H9 (cell line): Measurements from ENCODE around the gene PRRT2. TPM values are rescaled to one million over a fixed set of nuclear protein-coding genes. Genes with fewer than 3 reads are reported as not detected.

Experiments
- DNase-seq: peaks from one replicate; pipeline ENCODE4 v3.0.0-alpha.2; 2017
- H2AFZ ChIP-seq: one replicate; pipeline ENCODE4 v1.6.1; 2013; ENCODE audit warnings: mild to moderate bottlenecking, low read length, control low read depth, moderate library complexity
- H2AK5ac ChIP-seq: 2 replicates; pipeline ENCODE4 v1.6.1; 2013; ENCODE audit warnings: low read length, control low read depth, mixed read lengths; ENCODE audit not compliant: insufficient read length
- H2BK120ac ChIP-seq: one replicate; pipeline ENCODE4 v1.6.1; 2013; ENCODE audit warnings: low read depth, mild to moderate bottlenecking, low read length, control low read depth, inconsistent platforms; ENCODE audit not compliant: poor library complexity, severe bottlenecking
- H2BK12ac ChIP-seq: 2 replicates; pipeline ENCODE4 v1.6.1; 2013; ENCODE audit warnings: low read length, control low read depth, mixed read lengths, low read depth; ENCODE audit not compliant: insufficient read length
- H2BK15ac ChIP-seq: 2 replicates; pipeline ENCODE4 v1.6.1; 2013; ENCODE audit warnings: low read depth, low read length, control low read depth
- H2BK20ac ChIP-seq: one replicate; pipeline ENCODE4 v1.6.1; 2013; ENCODE audit warnings: low read depth, mild to moderate bottlenecking, low read length, control low read depth, inconsistent platforms; ENCODE audit not compliant: poor library complexity, severe bottlenecking
- H2BK5ac ChIP-seq: 2 replicates; pipeline ENCODE4 v1.6.1; 2013; ENCODE audit warnings: low read length, control low read depth, mixed read lengths; ENCODE audit not compliant: insufficient read length
- H3K14ac ChIP-seq: 2 replicates; pipeline ENCODE4 v1.6.1; 2013; ENCODE audit warnings: low read length, control low read depth; ENCODE audit not compliant: insufficient read depth
- H3K18ac ChIP-seq: 2 replicates; pipeline ENCODE4 v1.6.1; 2013; ENCODE audit warnings: low read depth, mild to moderate bottlenecking, mixed read lengths, low read length, control low read depth; ENCODE audit not compliant: insufficient read length
- H3K23ac ChIP-seq: 2 replicates; pipeline ENCODE4 v1.6.1; 2013; ENCODE audit warnings: low read length, control low read depth, mixed read lengths, low read depth; ENCODE audit not compliant: insufficient read length
- H3K23me2 ChIP-seq: 2 replicates; pipeline ENCODE4 v1.6.1; 2013; ENCODE audit warnings: low read depth, mild to moderate bottlenecking, mixed read lengths, low read length, control low read depth; ENCODE audit not compliant: insufficient read length, poor library complexity, severe bottlenecking
- H3K27ac ChIP-seq: 2 replicates; pipeline ENCODE4 v1.5.1; 2013; ENCODE audit warnings: low read length, control low read depth, mixed read lengths, low read depth; ENCODE audit not compliant: insufficient read length
- H3K27me3 ChIP-seq: 2 replicates; pipeline ENCODE4 v1.6.1; 2013; ENCODE audit warnings: low read length, control low read depth, inconsistent platforms; ENCODE audit not compliant: insufficient read depth
- H3K4ac ChIP-seq: 2 replicates; pipeline ENCODE4 v1.6.1; 2013; ENCODE audit warnings: low read depth, mild to moderate bottlenecking, control low read depth, inconsistent platforms, low read length, moderate library complexity
- H3K4me1 ChIP-seq: 2 replicates; pipeline ENCODE4 v1.6.1; 2013; ENCODE audit warnings: low read length, control low read depth, inconsistent platforms; ENCODE audit not compliant: insufficient read depth
- H3K4me2 ChIP-seq: 2 replicates; pipeline ENCODE4 v1.6.1; 2013; ENCODE audit warnings: low read length, control low read depth, mixed read lengths; ENCODE audit not compliant: insufficient read length, insufficient read depth
- H3K56ac ChIP-seq: 2 replicates; pipeline ENCODE4 v1.6.1; 2013; ENCODE audit warnings: low read depth, mild to moderate bottlenecking, mixed read lengths, low read length, control low read depth; ENCODE audit not compliant: insufficient read length
- H3K79me1 ChIP-seq: 2 replicates; pipeline ENCODE4 v1.6.1; 2013; ENCODE audit warnings: low read depth, mild to moderate bottlenecking, moderate library complexity, low read length, control low read depth, inconsistent platforms; ENCODE audit not compliant: insufficient read depth, poor library complexity, severe bottlenecking
- H3K79me2 ChIP-seq: 2 replicates; pipeline ENCODE4 v1.6.1; 2013; ENCODE audit warnings: low read length, control low read depth, inconsistent platforms; ENCODE audit not compliant: insufficient read depth
- H3K9ac ChIP-seq: 2 replicates; pipeline ENCODE4 v1.6.1; 2013; ENCODE audit warnings: low read length, control low read depth, mixed read lengths; ENCODE audit not compliant: insufficient read length; ENCODE audit errors: extremely low read depth
- H3K9me3 ChIP-seq: one replicate; pipeline ENCODE4 v1.6.1; 2013; ENCODE audit warnings: low read depth, low read length, inconsistent platforms; ENCODE audit not compliant: control insufficient read depth
- H3T11ph ChIP-seq: one replicate; pipeline ENCODE4 v1.6.1; 2013; ENCODE audit warnings: mild to moderate bottlenecking, low read length, control low read depth, inconsistent platforms
- H4K20me1 ChIP-seq: one replicate; pipeline ENCODE4 v1.6.1; 2013; ENCODE audit not compliant: control insufficient read depth, insufficient read length, insufficient read depth
- H4K5ac ChIP-seq: 2 replicates; pipeline ENCODE4 v1.6.1; 2013; ENCODE audit warnings: low read depth, mild to moderate bottlenecking, mixed read lengths, low read length, control low read depth; ENCODE audit not compliant: insufficient read length
- H4K8ac ChIP-seq: replicated peaks from 2 replicates; pipeline ENCODE4 v1.6.1; 2013; ENCODE audit warnings: low read length, control low read depth, mixed read lengths, low read depth; ENCODE audit not compliant: insufficient read length
- H4K91ac ChIP-seq: 2 replicates; pipeline ENCODE4 v1.6.1; 2013; ENCODE audit warnings: low read depth, mild to moderate bottlenecking, moderate library complexity, mixed read lengths, low read length, control low read depth; ENCODE audit not compliant: insufficient read length
- H3K27ac Mint-ChIP-seq, 3 experiments: 2 replicates in 2 of 3; 3 replicates in 1 of 3; pipeline ENCODE4 v1.8.0; 2020 to 2021; ENCODE audit warnings: mixed read lengths in 3 of 3, mild to moderate bottlenecking in 1 of 3, moderate library complexity in 1 of 3
- H3K27me3 Mint-ChIP-seq: 2 replicates; pipeline ENCODE4 v1.8.0; 2021; ENCODE audit warnings: low read depth, mild to moderate bottlenecking, moderate library complexity, mixed read lengths
- H3K36me3 Mint-ChIP-seq, 3 experiments: 2 replicates in 2 of 3; 3 replicates in 1 of 3; pipeline ENCODE4 v1.8.0; 2020 to 2021; ENCODE audit warnings: low read depth in 3 of 3, mixed read lengths in 3 of 3; ENCODE audit not compliant: insufficient read depth in 1 of 3
- H3K4me1 Mint-ChIP-seq, 2 experiments: 2 replicates each; pipeline ENCODE4 v1.8.0; 2020; ENCODE audit warnings: mixed read lengths in 2 of 2
- H3K4me3 Mint-ChIP-seq, 2 experiments: 2 replicates in 1 of 2; 3 replicates in 1 of 2; pipeline ENCODE4 v1.8.0; 2020 to 2021; ENCODE audit warnings: mild to moderate bottlenecking in 2 of 2, mixed read lengths in 2 of 2, moderate library complexity in 1 of 2
- H3K9me3 Mint-ChIP-seq, 2 experiments: 2 replicates in 1 of 2; 3 replicates in 1 of 2; pipeline ENCODE4 v1.8.0; 2020; ENCODE audit warnings: mild to moderate bottlenecking in 2 of 2, mixed read lengths in 2 of 2, moderate library complexity in 1 of 2
- CTCF ChIP-seq: fragments of 200-600 bp; sonication (generic); conservative IDR thresholded peaks from 3 replicates; pipeline ENCODE4 v1.8.0; 2021; ENCODE audit warnings: antibody characterized with exemption, mild to moderate bottlenecking
- WGBS: extraction: QIAGEN DNeasy Blood & Tissue Kit; methylation state at CpG from one replicate; pipeline ENCODE4 v1.1.7; 2013; ENCODE audit warnings: missing lambda C conversion rate, low lambda C conversion rate, mixed read lengths; ENCODE audit not compliant: insufficient read length; ENCODE audit errors: extremely low coverage; 5-methylcytosine and 5-hydroxymethylcytosine counted together
- total RNA-seq: library from RNA; stranded (reverse); gene quantifications from 2 replicates; pipeline ENCODE4 v1.2.1, GENCODE V29; 2021

The PRRT2 gene
- total RNA-seq, 1 experiment from 2014 or later = 14.6 TPM

- Histone ChIP-seq H3T11ph (no peak overlapping the region), H4K20me1 (no peaks in the 10 kb centered on the region), H3K14ac (peak overlapping the region; percentile 4), H3K23me2 (peaks cover 33% of the 10 kb centered on the region), H3K4me2 (peak overlapping the region; percentile 85), H3K27me3 (no peaks in the 10 kb centered on the region), H3K79me2 (peaks cover 2% of the 10 kb centered on the region; the same call in 1 of the 2 replicates), H3K4me1 (no peaks in the 10 kb centered on the region; the same call in 1 of the 2 replicates), H4K8ac (no peak overlapping the region), H3K23ac (no peak overlapping the region), H2BK15ac (no peak overlapping the region), H3K18ac (peak overlapping the region; percentile 29), H2AFZ (no peak overlapping the region), H2BK120ac (no peak overlapping the region), H4K91ac (no peak overlapping the region), H3K4ac (no peak overlapping the region), H2BK5ac (no peak overlapping the region), H2AK5ac (no peak overlapping the region), H4K5ac (no peak overlapping the region), H2BK20ac (no peak overlapping the region), H2BK12ac (no peak overlapping the region), H3K27ac (no peak overlapping the region), H3K56ac (no peak overlapping the region), H3K9ac (peak overlapping the region; percentile 27), H3K79me1 (no peaks in the 10 kb centered on the region), H3K9me3 (no peaks in the 10 kb centered on the region)
- Mint-ChIP-seq H3K9me3 (no peaks in the 10 kb centered on the region; a peak in 1 of 5 replicates), H3K4me3 (peak overlapping the region; percentile 85), H3K4me1 (peaks cover 47 to 57% of the 10 kb centered on the region in 2 experiments), H3K36me3 (peaks cover 14 to 52% (median 27%) of the 10 kb centered on the region in 3 experiments), H3K27me3 (peaks cover 1% of the 10 kb centered on the region), H3K27ac (peak overlapping the region; percentile 83 to 94 (median 91))
- peak; percentile 55 for TF ChIP-seq CTCF
- DNase-seq = peak; percentile 88
- no CpG with 5 or more reads among the region's 69 CpGs for WGBS
These were observed 4.4 kb upstream of the PRRT2 start for GRCh38 chr16:29807426-29808218.
